Measurements from ENCODE around the gene EPN2.

The EPN2 gene

GRCh38 chr17:19381741-19382444 is 144.7 kb downstream of the EPN2 start:
- DNase-seq (ENCODE audit: low read depth in 3 of 3) = no peak

DNA sequence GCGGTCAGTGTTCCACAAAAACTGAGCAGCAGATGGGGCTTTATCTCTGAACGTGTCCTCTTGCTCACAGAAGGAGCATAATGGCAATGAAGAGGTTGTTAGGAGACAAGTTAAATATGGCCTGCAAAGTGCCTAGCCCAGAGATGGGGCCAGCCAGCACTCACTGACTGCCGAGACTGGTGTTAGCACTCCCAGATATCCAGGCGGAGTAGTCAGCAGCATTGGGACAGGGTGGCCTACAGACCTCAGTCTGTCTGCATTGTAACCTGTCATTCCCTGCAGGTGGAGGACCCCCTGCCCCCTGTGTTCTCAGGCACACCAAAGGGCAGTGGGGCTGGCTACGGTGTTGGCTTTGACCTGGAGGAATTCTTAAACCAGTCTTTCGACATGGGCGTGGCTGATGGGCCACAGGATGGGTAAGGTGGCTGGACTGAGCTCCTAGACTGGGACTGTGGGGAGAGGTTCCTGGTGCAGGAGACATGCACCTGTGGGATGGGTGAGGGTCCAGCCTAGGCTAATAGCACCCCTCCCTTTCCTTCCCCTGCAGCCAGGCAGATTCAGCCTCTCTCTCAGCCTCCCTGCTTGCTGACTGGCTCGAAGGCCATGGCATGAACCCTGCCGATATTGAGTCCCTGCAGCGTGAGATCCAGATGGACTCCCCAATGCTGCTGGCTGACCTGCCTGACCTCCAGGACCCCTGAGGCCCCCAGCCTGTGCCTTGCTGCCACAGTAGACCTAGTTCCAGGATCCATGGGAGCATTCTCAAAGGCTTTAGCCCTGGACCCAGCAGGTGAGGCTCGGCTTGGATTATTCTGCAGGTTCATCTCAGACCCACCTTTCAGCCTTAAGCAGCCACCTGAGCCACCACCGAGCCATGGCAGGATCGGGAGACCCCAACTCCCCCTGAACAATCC is 145.6 kb downstream of the EPN2 start:
- no peak for DNase-seq (ENCODE audit: low read depth in 3 of 3)

GRCh38 chr17:19383681-19384470 is 146.7 kb downstream of the EPN2 start:
- DNase-seq (ENCODE audit: low read depth in 3 of 3) = no peak

- DNase-seq (ENCODE audit: low read depth in 3 of 3) = no peak
Observed at GRCh38 chr17:19384723-19385391, 147.7 kb downstream of the EPN2 start.

DNA sequence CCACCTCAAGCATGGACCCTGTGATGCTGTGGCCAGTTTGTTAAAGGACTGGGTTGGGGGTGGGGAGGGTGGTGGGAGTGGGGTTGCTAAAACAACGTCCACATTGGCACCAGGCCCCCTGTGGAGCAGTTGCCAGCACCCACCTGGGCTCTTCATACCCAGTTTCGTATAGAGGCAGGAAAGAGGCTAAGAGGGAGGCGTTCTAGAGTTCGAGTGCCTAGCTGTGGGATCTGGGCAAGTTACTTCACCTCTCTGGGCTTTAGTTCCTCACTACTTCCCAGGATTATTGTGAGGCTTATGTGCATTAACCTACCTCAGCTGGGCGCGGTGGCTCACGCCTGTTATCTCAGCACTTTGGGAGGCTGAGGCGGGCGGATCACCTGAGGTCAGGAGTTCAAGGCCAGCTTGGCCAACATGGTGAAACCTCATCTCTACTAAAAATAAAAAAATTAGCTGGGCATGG is 148.4 kb downstream of the EPN2 start:
- DNase-seq (ENCODE audit: low read depth in 3 of 3) = no peak
